Adrenal gland (tissue), 12 donors: ENCODE results near the gene PTTG1IP. TPM values are rescaled to one million over a fixed set of nuclear protein-coding genes. Genes with fewer than 3 reads are reported as not detected.

ENCODE experiments used
- DNase-seq, 7 donors: peaks; one replicate each; pipeline ENCODE4 v3.0.0-alpha.2; 2019 to 2020
- H3K27ac ChIP-seq, 5 donors: fragments of 200-600 bp; sonication (generic) in 4 of 5; 1 replicate in 3 of 5; 2 replicates in 2 of 5; pipeline versions ENCODE4 v1.5.1 to v1.8.0; 2016 to 2020; ENCODE audit warnings: mild to moderate bottlenecking in 1 of 5
- H3K27me3 ChIP-seq: fragments of 200-600 bp; 2 replicates; pipeline ENCODE4 v1.8.0; 2021
- H3K36me3 ChIP-seq, 2 donors: fragments of 200-600 bp; replicated peaks in 1 of 2; 1 replicate in 1 of 2; 2 replicates in 1 of 2; pipeline versions ENCODE4 v1.5.1 to v1.8.0; 2018 to 2022
- H3K4me1 ChIP-seq, 2 donors: fragments of 200-600 bp; replicated peaks in 1 of 2; 1 replicate in 1 of 2; 2 replicates in 1 of 2; pipeline versions ENCODE4 v1.5.1 to v1.8.0; 2018 to 2021
- H3K4me3 ChIP-seq, 4 donors: fragments of 200-600 bp; sonication (generic) in 3 of 4; one replicate each; pipeline ENCODE4 v1.5.1; 2016 to 2018
- H3K9me3 ChIP-seq, 3 donors: fragments of 200-600 bp; sonication (generic) in 1 of 3; replicated peaks in 1 of 3; 1 replicate in 2 of 3; 2 replicates in 1 of 3; pipeline versions ENCODE4 v1.5.1 to v1.8.0; 2016 to 2021
- CTCF ChIP-seq, 6 experiments: fragments of 450-650 bp in 4 of 6; fragments of 200-600 bp in 2 of 6; sonication (generic) in 1 of 6; IDR thresholded peaks; 1 replicate in 5 of 6; 2 replicates in 1 of 6; pipeline versions ENCODE4 v1.5.1 to v1.8.0; 2016 to 2021; ENCODE audit warnings: antibody characterized with exemption in 6 of 6, mild to moderate bottlenecking in 2 of 6, moderate library complexity in 1 of 6
- POLR2A ChIP-seq, 2 donors: fragments of 450-650 bp; IDR thresholded peaks; one replicate each; pipeline ENCODE4 v1.6.1; 2017; ENCODE audit warnings: antibody characterized with exemption in 2 of 2, mild to moderate bottlenecking in 2 of 2, moderate library complexity in 1 of 2
- WGBS, 4 donors: extraction: QIAGEN DNeasy Blood & Tissue Kit in 2 of 4; methylation state at CpG; one replicate each; pipeline versions ENCODE4 v1.1.5 to v1.1.7; 2013 to 2017; 5-methylcytosine and 5-hydroxymethylcytosine counted together
- intact Hi-C, 2 donors: fragments of 100-400 bp; cut with DNase I; formaldehyde crosslinking; loops; one replicate each; pipeline versions ENCODE4 v1.14.1 to v1.15.0; 2022 to 2023
- polyA plus RNA-seq, 3 donors: library from polyadenylated mRNA; stranded (reverse); fragments of 200-250 nt in 2 of 3; fragments of 350-450 nt in 1 of 3; fragmentation: Illumina TruSeq in 1 of 3; extraction: RNeasy Lipid Tissue Mini Kit (QIAGEN cat#74804) in 1 of 3; gene quantifications; one replicate each; pipeline ENCODE4 v1.2.3, GENCODE V29; 2013 to 2014
- total RNA-seq, 9 donors: library from RNA; depleted of rRNA in 4 of 9; stranded (reverse); fragments of >200 nt in 4 of 9; fragments of 120-200 nt in 1 of 9; fragmentation: NEBNext Ultra II Directional in 1 of 9; extraction: Animal tissue kit (Norgen Biotek cat#: 25700) in 1 of 9; gene quantifications; one replicate each; pipeline versions ENCODE4 v1.1.0 to v1.2.4, GENCODE V29; 2013 to 2023
- donor health status: healthy with polysubstance abuse.
- donor health status: Bipolar disorder and iron deficiency.
- donor health status: DM: yes; HTN: yes; CAD: no.
- donor health status: DM: no; HTN: no; CAD: no.
- donor health status: DM: no; HTN: no; CAD: no.
- donor health status: DM: yes; HTN: yes; CAD: no.

PTTG1IP gene
- total and polyA plus RNA-seq, 12 donors = 110 to 467 (median 215) TPM

GRCh38 chr21:44848821-44849521, 24.5 kb downstream of the PTTG1IP start:
- DNase-seq = peak in 1 of 7 donors; percentile 14
- H3K4me1 ChIP-seq = peaks cover 14 to 33% of the 10 kb centered on the region in 2 donors
- no peak overlapping the region for H3K4me3 ChIP-seq
- no peaks in the 10 kb centered on the region for H3K9me3 ChIP-seq
- H3K27me3 ChIP-seq = no peaks in the 10 kb centered on the region
- no peak overlapping the region for H3K27ac ChIP-seq
- no peak for TF ChIP-seq CTCF (IDR thresholded peaks at IDR 0.05)
- TF ChIP-seq POLR2A (IDR thresholded peaks at IDR 0.05) = no peak
- intact Hi-C loops = no loop called here
- WGBS, 4 donors = 88 to 95% (median 94%) methylated on average over 6 to 36 of the region's 36 CpGs
- peaks cover 0 to 44% of the 10 kb centered on the region in 2 donors for H3K36me3 ChIP-seq

GRCh38 chr21:44847261-44848056, 26.0 kb downstream of the PTTG1IP start:
- no peak overlapping the region for H3K27ac ChIP-seq
- TF ChIP-seq POLR2A (IDR thresholded peaks at IDR 0.05) (no peak), CTCF (IDR thresholded peaks at IDR 0.05) (no peak)
- peak in 2 of 7 donors; percentile 14 to 48 for DNase-seq
- intact Hi-C loops = no loop called here
- no peak overlapping the region for H3K4me3 ChIP-seq
- WGBS, 4 donors = 88 to 93% (median 91%) methylated on average over 16 to 24 of the region's 24 CpGs
- H3K4me1 ChIP-seq = peaks cover 14 to 33% of the 10 kb centered on the region in 2 donors
- H3K36me3 ChIP-seq = peaks cover 0 to 32% of the 10 kb centered on the region in 2 donors
- no peaks in the 10 kb centered on the region for H3K27me3 ChIP-seq
- no peaks in the 10 kb centered on the region for H3K9me3 ChIP-seq

GRCh38 chr21:44846485-44847260, 26.8 kb downstream of the PTTG1IP start:
- H3K36me3 ChIP-seq = peaks cover 0 to 27% of the 10 kb centered on the region in 2 donors
- no peak for TF ChIP-seq CTCF (IDR thresholded peaks at IDR 0.05)
- TF ChIP-seq POLR2A (IDR thresholded peaks at IDR 0.05) = no peak
- peaks cover 14 to 30% of the 10 kb centered on the region in 2 donors for H3K4me1 ChIP-seq
- no peaks in the 10 kb centered on the region for H3K9me3 ChIP-seq
- no peak overlapping the region for H3K27ac ChIP-seq
- 46 to 53% (median 48%) methylated on average over 18 to 27 of the region's 27 CpGs for WGBS, 4 donors
- intact Hi-C loops = no loop called here
- H3K4me3 ChIP-seq = peak overlapping the region in 1 of 4 donors; percentile 42
- DNase-seq = peak in 6 of 7 donors; percentile 43 to 79 (median 62)
- H3K27me3 ChIP-seq = no peaks in the 10 kb centered on the region

GRCh38 chr21:44846224-44846484, 27.3 kb downstream of the PTTG1IP start:
- 31 to 50% (median 42%) methylated on average over 1 of the region's 1 CpG for WGBS, 4 donors
- Histone ChIP-seq H3K4me1 (peaks cover 11 to 26% of the 10 kb centered on the region in 2 donors), H3K27ac (peak overlapping the region in 1 of 5 donors; percentile 6), H3K9me3 (no peaks in the 10 kb centered on the region), H3K36me3 (peaks cover 0 to 22% of the 10 kb centered on the region in 2 donors), H3K27me3 (no peaks in the 10 kb centered on the region), H3K4me3 (peak overlapping the region in 1 of 4 donors; percentile 42)
- intact Hi-C loops = no loop called here
- DNase-seq = no peak
- TF ChIP-seq CTCF (IDR thresholded peaks at IDR 0.05) (peak in 1 of 6 experiments; percentile 5), POLR2A (IDR thresholded peaks at IDR 0.05) (no peak)
